Liver (tissue), 9 donors: ENCODE measurements around the gene FAM78A. TPM values are rescaled to one million over a fixed set of nuclear protein-coding genes. Genes with fewer than 3 reads are reported as not detected.

Source experiments
- DNase-seq: peaks from one replicate; pipeline ENCODE4 v3.0.0-alpha.2; 2017; ENCODE audit warnings: low spot score
- H3K27ac ChIP-seq, 2 donors: one replicate each; pipeline ENCODE4 v1.7.0; 2013; ENCODE audit warnings: inconsistent platforms in 2 of 2, low read length in 2 of 2, control low read depth in 1 of 2, low read depth in 1 of 2, mild to moderate bottlenecking in 1 of 2
- H3K27me3 ChIP-seq, 4 donors: one replicate each; pipeline versions ENCODE4 v1.6.1 to v1.7.0; 2013; ENCODE audit warnings: low read length in 3 of 4, inconsistent platforms in 1 of 4, mild to moderate bottlenecking in 1 of 4, moderate library complexity in 1 of 4; ENCODE audit not compliant: control insufficient read depth in 4 of 4, insufficient read depth in 4 of 4
- H3K36me3 ChIP-seq, 4 donors: one replicate each; pipeline versions ENCODE4 v1.6.1 to v1.7.0; 2013; ENCODE audit warnings: low read length in 3 of 4, mild to moderate bottlenecking in 3 of 4, low read depth in 1 of 4, moderate library complexity in 1 of 4; ENCODE audit not compliant: control insufficient read depth in 4 of 4, insufficient read depth in 3 of 4
- H3K4me1 ChIP-seq, 4 donors: one replicate each; pipeline versions ENCODE4 v1.6.1 to v1.7.0; 2013; ENCODE audit warnings: low read length in 3 of 4, mild to moderate bottlenecking in 3 of 4, moderate library complexity in 1 of 4; ENCODE audit not compliant: control insufficient read depth in 4 of 4, insufficient read depth in 4 of 4
- H3K4me3 ChIP-seq, 3 donors: one replicate each; pipeline versions ENCODE4 v1.6.1 to v1.7.0; 2013; ENCODE audit warnings: low read length in 3 of 3, control low read depth in 1 of 3, low read depth in 1 of 3, mild to moderate bottlenecking in 1 of 3
- H3K9ac ChIP-seq, 2 donors: one replicate each; pipeline ENCODE4 v1.7.0; 2013; ENCODE audit warnings: low read length in 2 of 2, mild to moderate bottlenecking in 2 of 2, moderate library complexity in 2 of 2, control low read depth in 1 of 2, low read depth in 1 of 2
- H3K9me3 ChIP-seq, 4 donors: one replicate each; pipeline versions ENCODE4 v1.6.1 to v1.7.0; 2013; ENCODE audit warnings: low read length in 3 of 4; ENCODE audit not compliant: control insufficient read depth in 4 of 4
- FOXA1 ChIP-seq: IDR thresholded peaks from 2 replicates; pipeline ENCODE4 v1.6.1; 2016; ENCODE audit warnings: antibody characterized with exemption
- FOXA2 ChIP-seq: IDR thresholded peaks from 2 replicates; pipeline ENCODE4 v1.6.1; 2016; ENCODE audit warnings: antibody characterized with exemption
- GABPA ChIP-seq, 2 donors: IDR thresholded peaks in 1 of 2; conservative IDR thresholded peaks in 1 of 2; 2 replicates each; pipeline ENCODE4 v1.6.1; 2016; ENCODE audit warnings: antibody characterized with exemption in 2 of 2, mild to moderate bottlenecking in 1 of 2, moderate library complexity in 1 of 2
- HNF4A ChIP-seq, 2 donors: conservative IDR thresholded peaks; 2 replicates each; pipeline ENCODE4 v1.6.1; 2016; ENCODE audit warnings: antibody characterized with exemption in 2 of 2, mild to moderate bottlenecking in 2 of 2
- HNF4G ChIP-seq: IDR thresholded peaks from 2 replicates; pipeline ENCODE4 v1.6.1; 2016; ENCODE audit warnings: antibody characterized with exemption
- JUND ChIP-seq, 2 donors: IDR thresholded peaks; 2 replicates each; pipeline ENCODE4 v1.6.1; 2016; ENCODE audit warnings: antibody characterized with exemption in 2 of 2
- NR2F2 ChIP-seq: IDR thresholded peaks from 2 replicates; pipeline ENCODE4 v1.6.1; 2016; ENCODE audit warnings: antibody characterized with exemption
- RAD21 ChIP-seq, 2 donors: IDR thresholded peaks; 2 replicates each; pipeline ENCODE4 v1.6.1; 2016; ENCODE audit warnings: antibody characterized with exemption in 2 of 2, mild to moderate bottlenecking in 2 of 2
- REST ChIP-seq: IDR thresholded peaks from 2 replicates; pipeline ENCODE4 v1.6.1; 2016; ENCODE audit warnings: antibody characterized with exemption, mild to moderate bottlenecking
- RXRA ChIP-seq, 2 donors: IDR thresholded peaks; 2 replicates each; pipeline ENCODE4 v1.6.1; 2017 to 2018; ENCODE audit warnings: antibody characterized with exemption in 2 of 2, mild to moderate bottlenecking in 1 of 2
- SP1 ChIP-seq: IDR thresholded peaks from 2 replicates; pipeline ENCODE4 v1.6.1; 2018; ENCODE audit warnings: antibody characterized with exemption, mild to moderate bottlenecking
- TAF1 ChIP-seq: conservative IDR thresholded peaks from 2 replicates; pipeline ENCODE4 v1.6.1; 2016; ENCODE audit warnings: antibody characterized with exemption, mild to moderate bottlenecking
- YY1 ChIP-seq: IDR thresholded peaks from 2 replicates; pipeline ENCODE4 v1.6.1; 2016; ENCODE audit warnings: antibody characterized with exemption, mild to moderate bottlenecking
- ZBTB33 ChIP-seq: IDR thresholded peaks from 2 replicates; pipeline ENCODE4 v1.6.1; 2016; ENCODE audit warnings: antibody characterized with exemption
- WGBS: extraction: QIAGEN DNeasy Blood & Tissue Kit; methylation state at CpG from one replicate; pipeline ENCODE4 v1.1.7; 2013; 5-methylcytosine and 5-hydroxymethylcytosine counted together
- polyA plus RNA-seq, 2 donors: library from polyadenylated mRNA; stranded (reverse) in 1 of 2; unstranded in 1 of 2; fragments of 200-250 nt in 1 of 2; fragments of >200 nt in 1 of 2; fragmentation: Nextera tagmentation in 1 of 2; extraction: Ambion mirVana in 1 of 2; gene quantifications; one replicate each; pipeline versions ENCODE4 v1.2.1 to v1.2.3, GENCODE V29; 2013 to 2015
- total RNA-seq, 2 donors: library from RNA; depleted of rRNA; stranded (reverse); fragments of >200 nt; gene quantifications; one replicate each; pipeline ENCODE4 v1.2.3, GENCODE V29; 2014
- TF ChIP-seq, protein P1 (sequence below): IDR thresholded peaks from 2 replicates; pipeline ENCODE4 v1.6.1; 2016; ENCODE audit warnings: antibody characterized with exemption
- TF ChIP-seq, protein P2 (sequence below): IDR thresholded peaks from 2 replicates; pipeline ENCODE4 v1.6.1; 2016; ENCODE audit warnings: antibody characterized with exemption
- donor health status: healthy.
- donor health status: healthy.
- donor health status: healthy.
- donor health status: healthy.
- donor health status: healthy.

The FAM78A gene
- total and polyA plus RNA-seq, 4 donors = 0.25 to 6.6 (median 1.7) TPM

- DNase-seq = no peak
- TF ChIP-seq TAF1 (no peak), HNF4G (no peak), REST (no peak), YY1 (no peak), HNF4A (conservative IDR thresholded peaks at IDR 0.05) (no peak), GABPA (IDR thresholded peaks at IDR 0.05 in 1 of 2, conservative IDR thresholded peaks at IDR 0.05 in 1 of 2) (no peak), RAD21 (IDR thresholded peaks at IDR 0.05) (no peak), FOXA2 (no peak), SP1 (no peak), ZBTB33 (no peak), NR2F2 (no peak), FOXA1 (no peak)
- TF ChIP-seq, protein P1, sequence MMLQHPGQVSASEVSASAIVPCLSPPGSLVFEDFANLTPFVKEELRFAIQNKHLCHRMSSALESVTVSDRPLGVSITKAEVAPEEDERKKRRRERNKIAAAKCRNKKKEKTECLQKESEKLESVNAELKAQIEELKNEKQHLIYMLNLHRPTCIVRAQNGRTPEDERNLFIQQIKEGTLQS = no peak
- TF ChIP-seq, protein P2, sequence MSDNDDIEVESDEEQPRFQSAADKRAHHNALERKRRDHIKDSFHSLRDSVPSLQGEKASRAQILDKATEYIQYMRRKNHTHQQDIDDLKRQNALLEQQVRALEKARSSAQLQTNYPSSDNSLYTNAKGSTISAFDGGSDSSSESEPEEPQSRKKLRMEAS = no peak
- Histone ChIP-seq H3K4me1 (peaks cover 2 to 9% (median 4%) of the 10 kb centered on the region in 4 donors), H3K9me3 (no peaks in the 10 kb centered on the region), H3K4me3 (peak overlapping the region in 2 of 3 donors; percentile 28 to 77), H3K36me3 (no peaks in the 10 kb centered on the region), H3K27ac (peak overlapping the region; percentile 43 to 50), H3K9ac (no peak overlapping the region), H3K27me3 (peaks cover 0 to 6% (median 0%) of the 10 kb centered on the region in 4 donors)
- WGBS = 3% methylated on average over 60 of the region's 60 CpGs
Observed at GRCh38 chr9:131276891-131277286, 579 bp upstream of the FAM78A start.

DNA sequence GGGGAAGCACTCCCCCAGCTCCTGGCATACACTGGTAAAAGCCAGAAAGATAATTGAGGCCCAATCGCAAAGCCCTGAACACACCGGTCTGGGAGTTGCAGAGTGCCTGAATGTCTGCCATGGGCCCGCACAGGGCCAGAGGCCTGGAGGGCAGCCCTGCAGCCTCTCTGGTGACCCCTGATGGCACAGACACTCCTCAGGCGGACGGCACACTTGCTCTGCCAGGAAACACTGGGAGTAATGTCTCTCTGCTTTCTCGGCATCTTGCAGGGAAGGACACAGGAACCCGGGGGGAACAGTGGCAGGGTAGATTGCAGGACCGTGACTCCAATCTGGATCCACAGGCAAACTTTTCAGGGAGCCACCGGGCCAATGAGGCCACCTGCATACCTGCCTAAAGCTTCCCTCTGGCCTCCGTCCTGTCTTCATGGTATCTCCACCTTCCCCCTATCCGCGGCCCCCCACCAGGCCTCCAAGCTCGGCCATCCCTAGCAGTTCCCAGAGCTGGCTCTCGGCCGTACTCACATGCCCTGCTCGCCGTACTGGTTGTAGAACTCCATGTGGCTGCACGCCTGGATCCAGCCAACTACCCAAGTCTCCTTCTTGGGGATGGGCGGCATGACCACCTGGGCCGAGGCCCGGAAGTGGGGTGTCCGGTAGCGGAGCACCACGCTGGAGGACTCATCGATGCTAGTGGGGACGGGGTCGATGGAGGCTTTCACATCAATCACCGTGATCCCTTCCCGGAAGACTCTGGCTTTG is 797 bp downstream of the FAM78A start:
- Histone ChIP-seq H3K4me3 (peak overlapping the region; percentile 42 to 77 (median 49)), H3K27me3 (no peaks in the 10 kb centered on the region), H3K27ac (peak overlapping the region; percentile 64 to 68), H3K9me3 (no peaks in the 10 kb centered on the region), H3K4me1 (peaks cover 3 to 9% (median 5%) of the 10 kb centered on the region in 4 donors), H3K9ac (peak overlapping the region; percentile 22 to 87), H3K36me3 (no peaks in the 10 kb centered on the region)
- TF ChIP-seq TAF1 (no peak), RXRA (IDR thresholded peaks at IDR 0.05) (no peak), SP1 (no peak), YY1 (no peak), RAD21 (IDR thresholded peaks at IDR 0.05) (peak in 1 of 2 donors; percentile 6), NR2F2 (no peak), JUND (IDR thresholded peaks at IDR 0.05) (no peak)
- TF ChIP-seq, protein P1 = no peak
- WGBS = 66% methylated on average over 29 of the region's 29 CpGs
- peak; percentile 56 for DNase-seq
